ENCODE data around the gene TSHB.

TSHB gene

DNA sequence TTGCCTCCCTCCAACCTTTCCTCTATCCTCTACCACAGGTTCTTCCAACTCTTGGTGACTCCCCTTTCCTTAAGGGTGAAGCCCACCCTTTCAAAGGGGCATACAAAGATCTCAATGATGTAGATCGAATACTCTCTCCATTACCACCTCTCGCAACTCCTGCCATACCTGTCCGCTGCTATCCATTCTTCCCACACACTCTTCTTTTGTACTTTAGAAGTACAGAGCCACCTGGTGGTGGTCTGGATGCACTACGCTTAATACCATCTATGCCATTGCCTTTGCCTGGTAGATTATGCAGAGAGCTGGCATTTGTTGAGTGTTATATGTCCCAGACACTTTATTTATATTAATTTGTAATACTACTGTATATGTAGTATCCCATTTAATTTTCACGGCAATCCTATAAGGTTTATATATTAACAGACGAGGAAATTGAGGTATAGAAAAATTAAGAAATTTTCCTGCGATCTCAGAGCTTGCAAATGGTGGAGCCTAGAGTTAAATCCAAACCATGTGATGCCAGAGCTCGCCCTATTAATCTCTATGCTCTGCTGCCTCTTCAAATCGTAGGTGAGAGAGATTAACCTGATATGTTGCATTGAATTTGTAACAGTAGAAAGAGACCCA, 22.9 kb downstream of the TSHB start:
- CTCF ChIA-PET = interaction anchor here (0.7 to 4.3 kb wide), 25 partner anchors 9 to 705 kb away, joined by 3 to 24 read pairs (median 4); no protein-coding TSS in a partner anchor
- TF ChIP-seq, protein P1, sequence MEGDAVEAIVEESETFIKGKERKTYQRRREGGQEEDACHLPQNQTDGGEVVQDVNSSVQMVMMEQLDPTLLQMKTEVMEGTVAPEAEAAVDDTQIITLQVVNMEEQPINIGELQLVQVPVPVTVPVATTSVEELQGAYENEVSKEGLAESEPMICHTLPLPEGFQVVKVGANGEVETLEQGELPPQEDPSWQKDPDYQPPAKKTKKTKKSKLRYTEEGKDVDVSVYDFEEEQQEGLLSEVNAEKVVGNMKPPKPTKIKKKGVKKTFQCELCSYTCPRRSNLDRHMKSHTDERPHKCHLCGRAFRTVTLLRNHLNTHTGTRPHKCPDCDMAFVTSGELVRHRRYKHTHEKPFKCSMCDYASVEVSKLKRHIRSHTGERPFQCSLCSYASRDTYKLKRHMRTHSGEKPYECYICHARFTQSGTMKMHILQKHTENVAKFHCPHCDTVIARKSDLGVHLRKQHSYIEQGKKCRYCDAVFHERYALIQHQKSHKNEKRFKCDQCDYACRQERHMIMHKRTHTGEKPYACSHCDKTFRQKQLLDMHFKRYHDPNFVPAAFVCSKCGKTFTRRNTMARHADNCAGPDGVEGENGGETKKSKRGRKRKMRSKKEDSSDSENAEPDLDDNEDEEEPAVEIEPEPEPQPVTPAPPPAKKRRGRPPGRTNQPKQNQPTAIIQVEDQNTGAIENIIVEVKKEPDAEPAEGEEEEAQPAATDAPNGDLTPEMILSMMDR (IDR thresholded peaks at IDR 0.05; ENCODE audit: control extremely low read depth, extremely low read depth, low read depth, missing control alignments) = peak; percentile 93

DNA sequence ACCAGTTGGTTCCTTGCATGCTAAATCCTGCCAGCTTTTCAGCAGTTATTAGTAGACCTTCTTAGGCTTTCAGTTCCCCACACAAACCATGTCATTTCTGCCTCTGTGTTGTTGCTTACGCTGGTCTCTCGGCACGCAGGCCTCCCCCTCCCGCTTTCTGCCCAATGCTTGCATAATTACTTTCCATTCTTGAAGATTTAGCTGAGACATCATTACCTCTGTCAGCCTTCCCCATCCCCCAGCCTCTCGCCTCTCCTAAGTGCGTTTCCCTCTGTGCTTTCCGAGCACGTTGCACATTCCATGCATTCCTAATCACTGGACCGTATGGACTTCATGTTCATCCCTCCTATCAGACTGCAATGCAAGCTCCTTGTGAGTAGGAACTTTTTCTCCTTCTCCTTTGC, 26.8 kb downstream of the TSHB start:
- ChIA-PET CTCF (interaction anchor here (1.0 to 2.8 kb wide), 3 partner anchors 10 to 56 kb away, joined by 3 to 12 read pairs (median 8); no protein-coding TSS in a partner anchor), POLR2A (no interaction called here)
- TF ChIP-seq, protein P1 (IDR thresholded peaks at IDR 0.05; ENCODE audit: control extremely low read depth, extremely low read depth, low read depth, missing control alignments) = no peak
- DNase-seq (ENCODE audit: extremely low spot score) = no peak

More for the DNA sequence above, 22.9 kb downstream of the TSHB start:
- DNase-seq (ENCODE audit: extremely low spot score) = peak; percentile 54
- POLR2A ChIA-PET = no interaction called here

DNA sequence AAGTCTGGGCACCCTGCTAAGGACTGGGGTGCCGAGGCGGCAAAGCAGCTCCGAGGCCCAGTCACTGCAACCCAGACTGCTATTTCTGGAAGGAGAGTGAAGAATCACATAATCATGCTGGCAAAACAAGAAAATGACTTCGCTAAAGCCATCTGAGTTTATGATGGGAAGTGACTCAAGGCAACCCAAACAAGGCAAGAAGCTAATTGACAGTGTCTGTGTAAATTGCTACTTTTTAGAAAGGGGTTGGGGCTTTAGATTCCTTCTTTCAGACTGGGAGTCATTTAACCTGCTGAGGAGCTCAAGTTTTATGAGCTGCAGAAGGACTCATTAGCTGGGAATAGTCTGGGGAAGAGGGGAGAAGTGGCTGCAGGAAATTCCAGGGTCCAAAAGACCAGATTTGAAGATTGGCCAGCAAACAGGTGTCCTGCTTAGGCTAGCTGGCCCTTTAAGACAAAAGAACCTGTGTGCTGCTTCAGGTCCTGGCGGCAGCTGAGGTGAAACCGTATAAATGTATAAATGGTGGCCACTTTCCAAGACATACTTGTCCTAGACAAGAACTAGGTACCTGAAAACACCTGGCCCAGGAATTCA, 28.1 kb downstream of the TSHB start:
- TF ChIP-seq, protein P1 (IDR thresholded peaks at IDR 0.05; ENCODE audit: control extremely low read depth, extremely low read depth, low read depth, missing control alignments) = no peak
- no peak for DNase-seq (ENCODE audit: extremely low spot score)
- CTCF ChIA-PET = interaction anchor here (0.9 to 2.8 kb wide), 5 partner anchors 9 to 711 kb away, joined by 3 to 12 read pairs (median 3); no protein-coding TSS in a partner anchor
- POLR2A ChIA-PET = no interaction called here

DNA sequence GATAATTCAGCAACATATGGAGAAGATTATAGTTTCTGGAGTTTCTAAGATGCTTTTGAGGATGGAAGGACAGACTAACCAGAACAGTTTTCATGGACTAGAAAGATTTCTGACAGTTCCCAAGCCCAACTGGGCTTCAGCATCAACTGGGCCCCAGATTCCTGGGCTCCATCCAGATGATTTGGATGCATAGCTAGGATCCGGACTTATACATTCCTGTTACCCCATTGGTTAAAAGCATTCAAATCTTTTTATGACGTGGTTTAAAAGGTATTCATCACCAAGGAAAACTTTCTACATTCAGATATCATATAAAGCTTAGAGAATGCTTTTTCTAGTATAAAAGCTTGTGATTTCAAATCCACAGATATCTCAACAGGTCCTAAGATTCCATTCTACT, 29.7 kb downstream of the TSHB start:
- POLR2A ChIA-PET = no interaction called here
- CTCF ChIA-PET = interaction anchor here (1.0 kb wide), 1 partner anchor 53 kb away, joined by 3 read pairs; no protein-coding TSS in a partner anchor
- DNase-seq (ENCODE audit: extremely low spot score) = no peak
- TF ChIP-seq, protein P1 (IDR thresholded peaks at IDR 0.05; ENCODE audit: control extremely low read depth, extremely low read depth, low read depth, missing control alignments) = no peak

DNA sequence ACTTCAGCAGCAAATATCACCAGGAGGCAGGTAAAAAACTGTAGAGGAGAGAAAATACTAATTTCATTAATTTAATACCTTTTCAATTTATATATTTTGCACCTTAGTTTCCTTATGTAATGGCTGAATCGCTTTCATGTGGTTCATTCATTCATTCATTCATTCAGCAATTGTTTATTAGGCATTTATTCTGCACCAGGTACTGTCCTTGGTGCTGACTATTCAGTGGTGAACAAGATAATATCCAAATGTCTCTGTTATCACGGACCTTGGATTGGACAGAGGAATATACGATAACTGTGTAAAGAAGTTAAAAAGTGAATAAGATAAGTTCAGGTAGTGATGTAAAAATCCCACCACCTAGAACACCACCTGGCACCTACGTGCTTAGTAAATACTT, 30.9 kb downstream of the TSHB start:
- ChIA-PET POLR2A (no interaction called here), CTCF (no interaction called here)
- TF ChIP-seq, protein P1 (IDR thresholded peaks at IDR 0.05; ENCODE audit: control extremely low read depth, extremely low read depth, low read depth, missing control alignments) = no peak
- no peak for DNase-seq (ENCODE audit: extremely low spot score)

DNA sequence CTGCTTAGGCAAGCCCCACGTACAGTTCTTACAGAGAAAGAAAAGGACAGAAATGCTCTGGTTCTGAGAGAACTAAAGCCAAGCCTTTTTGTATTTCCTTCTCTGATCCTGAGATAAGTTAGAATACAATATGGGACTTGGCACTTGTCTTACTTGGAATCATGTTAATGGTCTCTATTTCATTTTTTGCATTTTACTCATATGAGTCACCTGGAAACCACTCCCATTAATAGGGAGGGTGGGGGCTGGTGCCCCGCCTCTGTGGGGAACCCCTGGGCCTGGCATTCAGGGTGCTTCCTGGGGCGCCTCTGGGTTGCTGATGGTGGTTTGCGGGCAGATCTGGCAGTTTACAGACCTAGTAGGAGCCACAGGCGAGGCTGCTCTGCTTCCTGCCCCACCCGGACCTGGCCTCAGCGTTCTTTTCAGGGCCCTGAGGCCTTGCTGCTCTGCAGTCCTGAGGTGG, 32.9 kb downstream of the TSHB start:
- ChIA-PET POLR2A (no interaction called here), CTCF (no interaction called here)
- DNase-seq (ENCODE audit: extremely low spot score) = no peak
- TF ChIP-seq, protein P1 (IDR thresholded peaks at IDR 0.05; ENCODE audit: control extremely low read depth, extremely low read depth, low read depth, missing control alignments) = no peak
